Neural cell (in vitro differentiated cells): ENCODE results near the gene ENO4. TPM values are rescaled to one million over a fixed set of nuclear protein-coding genes. Genes with fewer than 3 reads are reported as not detected.

ENCODE experiments used
- H2AFZ ChIP-seq: fragments of 200-600, 300-800 bp; sonication (generic), shearing (Covaris generic); 2 replicates; pipeline ENCODE4 v1.6.0; 2014; ENCODE audit warnings: low read depth, mild to moderate bottlenecking, antibody characterized with exemption, low read length, moderate library complexity
- H3F3A ChIP-seq: fragments of 200-600 bp; shearing (Covaris generic); 2 replicates; pipeline ENCODE4 v1.6.1; 2016; ENCODE audit warnings: mild to moderate bottlenecking, moderate library complexity, mixed read lengths, antibody characterized with exemption, low read length; ENCODE audit not compliant: insufficient read depth, poor library complexity, severe bottlenecking
- H3K27ac ChIP-seq: fragments of 200-600, 300-800 bp; sonication (generic), shearing (Covaris generic); 2 replicates; pipeline ENCODE4 v1.5.1; 2014; ENCODE audit warnings: mild to moderate bottlenecking, low read length, moderate library complexity
- H3K27me3 ChIP-seq: fragments of 300-800, 200-600 bp; sonication (generic), shearing (Covaris generic); 2 replicates; pipeline ENCODE4 v1.6.0; 2014; ENCODE audit warnings: mild to moderate bottlenecking, low read depth, low read length, moderate library complexity; ENCODE audit not compliant: insufficient read depth
- H3K36me3 ChIP-seq: fragments of 300-800, 200-600 bp; sonication (generic), shearing (Covaris generic); 2 replicates; pipeline ENCODE4 v1.5.1; 2014; ENCODE audit warnings: mild to moderate bottlenecking, antibody characterized with exemption, low read length, moderate library complexity; ENCODE audit not compliant: insufficient read depth
- H3K4me2 ChIP-seq: fragments of 300-800, 200-600 bp; sonication (generic), shearing (Covaris generic); 2 replicates; pipeline ENCODE4 v1.6.0; 2014; ENCODE audit warnings: mild to moderate bottlenecking, low read length
- H3K4me3 ChIP-seq: fragments of 300-800, 200-600 bp; sonication (generic), shearing (Covaris generic); 2 replicates; pipeline ENCODE4 v1.5.1; 2014; ENCODE audit warnings: mild to moderate bottlenecking, low read length, moderate library complexity
- H3K79me2 ChIP-seq: fragments of 200-600 bp; shearing (Covaris generic); replicated peaks from 2 replicates; pipeline ENCODE4 v1.6.0; 2014; ENCODE audit warnings: mild to moderate bottlenecking, low read length, moderate library complexity; ENCODE audit not compliant: insufficient read depth
- H3K9ac ChIP-seq: fragments of 300-800, 200-600 bp; sonication (generic), shearing (Covaris generic); 2 replicates; pipeline ENCODE4 v1.6.1; 2016; ENCODE audit warnings: mild to moderate bottlenecking, low read length, mixed read lengths
- H3K9me2 ChIP-seq: fragments of 200-600 bp; shearing (Covaris generic); 2 replicates; pipeline ENCODE4 v1.6.1; 2016; ENCODE audit warnings: mild to moderate bottlenecking, low read length, mixed read lengths; ENCODE audit not compliant: insufficient read depth
- H3K9me3 ChIP-seq: fragments of 200-600, 300-800 bp; sonication (generic), shearing (Covaris generic); 2 replicates; pipeline ENCODE4 v1.6.1; 2016; ENCODE audit warnings: mild to moderate bottlenecking, mixed run types, low read length, moderate library complexity, mixed read lengths
- H4K20me1 ChIP-seq: fragments of 200-600 bp; shearing (Covaris generic); 2 replicates; pipeline ENCODE4 v1.6.1; 2016; ENCODE audit warnings: mild to moderate bottlenecking, mixed run types; ENCODE audit not compliant: insufficient read depth
- CTCF ChIP-seq: fragments of 450-650 bp; IDR thresholded peaks from 2 replicates; pipeline ENCODE4 v1.5.1; 2014; ENCODE audit warnings: antibody characterized with exemption, mild to moderate bottlenecking, moderate library complexity; ENCODE audit not compliant: poor library complexity, severe bottlenecking
- EP300 ChIP-seq: fragments of 450-650 bp; conservative IDR thresholded peaks from 2 replicates; pipeline ENCODE4 v1.6.1; 2014; ENCODE audit warnings: antibody characterized with exemption, mild to moderate bottlenecking, moderate library complexity; ENCODE audit not compliant: poor library complexity, severe bottlenecking
- EZH2 ChIP-seq: fragments of 200-600, 300-800 bp; shearing (Covaris generic), sonication (generic); IDR thresholded peaks from 2 replicates; pipeline ENCODE4 v1.6.1; 2014; ENCODE audit warnings: antibody characterized with exemption, low read length, borderline replicate concordance, mild to moderate bottlenecking; ENCODE audit not compliant: insufficient read depth, poor library complexity, severe bottlenecking
- MXI1 ChIP-seq: fragments of 450-650 bp; conservative IDR thresholded peaks from 2 replicates; pipeline ENCODE4 v1.6.1; 2014; ENCODE audit warnings: antibody characterized with exemption, mild to moderate bottlenecking; ENCODE audit not compliant: poor library complexity, severe bottlenecking
- POLR2AphosphoS5 ChIP-seq: IDR thresholded peaks from 2 replicates; pipeline ENCODE4 v1.6.1; 2012
- RAD21 ChIP-seq: fragments of 450-650 bp; conservative IDR thresholded peaks from 2 replicates; pipeline ENCODE4 v1.6.1; 2014; ENCODE audit warnings: antibody characterized with exemption, mild to moderate bottlenecking, moderate library complexity
- REST ChIP-seq: IDR thresholded peaks from 2 replicates; pipeline ENCODE4 v1.6.1; 2012; ENCODE audit warnings: borderline replicate concordance
- SMC3 ChIP-seq: fragments of 450-650 bp; conservative IDR thresholded peaks from 2 replicates; pipeline ENCODE4 v1.6.1; 2014; ENCODE audit warnings: antibody characterized with exemption, mild to moderate bottlenecking, moderate library complexity; ENCODE audit not compliant: poor library complexity
- TAF1 ChIP-seq: IDR thresholded peaks from 2 replicates; pipeline ENCODE4 v1.6.1; 2012; ENCODE audit warnings: low read depth
- polyA plus RNA-seq: library from polyadenylated mRNA; depleted of rRNA; stranded (reverse); fragments of >200 nt; gene quantifications from 2 replicates; pipeline ENCODE4 v1.2.3, GENCODE V29; 2014

The ENO4 gene
- polyA plus RNA-seq, 1 donor from 2014 or later: 0.51 TPM

GRCh38 chr10:116819999-116820677 lies 29.2 kb upstream of the ENO4 start:
- Histone ChIP-seq H3K79me2 (no peaks in the 10 kb centered on the region), H3K36me3 (no peaks in the 10 kb centered on the region), H3K4me2 (no peak overlapping the region), H3K4me3 (no peak overlapping the region), H3F3A (no peaks in the 10 kb centered on the region), H3K27me3 (no peaks in the 10 kb centered on the region), H3K9me3 (no peaks in the 10 kb centered on the region), H3K9ac (no peak overlapping the region), H2AFZ (no peak overlapping the region), H4K20me1 (no peaks in the 10 kb centered on the region), H3K27ac (no peak overlapping the region), H3K9me2 (no peaks in the 10 kb centered on the region)
- no peak for TF ChIP-seq EP300
- TF ChIP-seq CTCF: no peak
- TF ChIP-seq SMC3: no peak
- TF ChIP-seq TAF1: no peak
- no peak for TF ChIP-seq REST
- no peak for TF ChIP-seq POLR2AphosphoS5
- no peak for TF ChIP-seq EZH2
- TF ChIP-seq RAD21: no peak
- no peak for TF ChIP-seq MXI1

GRCh38 chr10:116825901-116826300 lies 23.4 kb upstream of the ENO4 start:
- no peak for TF ChIP-seq MXI1
- no peak for TF ChIP-seq RAD21
- no peak for TF ChIP-seq CTCF
- TF ChIP-seq EP300: no peak
- no peak for TF ChIP-seq POLR2AphosphoS5
- no peak for TF ChIP-seq REST
- TF ChIP-seq EZH2: no peak
- no peak for TF ChIP-seq SMC3
- TF ChIP-seq TAF1: no peak
- Histone ChIP-seq H3K4me2 (no peak overlapping the region), H3K9ac (no peak overlapping the region), H3K9me3 (no peaks in the 10 kb centered on the region), H3K9me2 (no peaks in the 10 kb centered on the region), H4K20me1 (no peaks in the 10 kb centered on the region), H3K79me2 (no peaks in the 10 kb centered on the region), H3K36me3 (no peaks in the 10 kb centered on the region), H3K27ac (no peak overlapping the region), H3F3A (no peaks in the 10 kb centered on the region), H2AFZ (no peak overlapping the region), H3K27me3 (no peaks in the 10 kb centered on the region), H3K4me3 (no peak overlapping the region)
